Activated CD8-positive, alpha-beta T cell treated with anti-CD3 and anti-CD28 coated beads, Interleukin-2, amount 10 ng/mL, durations not matched to agents 7 days and 5 days (primary cell): Measurements from ENCODE around the gene PIH1D1. TPM values are rescaled to one million over a fixed set of nuclear protein-coding genes. Genes with fewer than 3 reads are reported as not detected.
A peak's percentile ranks its signal among the peaks of the same experiment; 100 is the strongest.

Experiments used
- ATAC-seq: fragments of 150-1000 bp; cut with Tn5 transposase; one replicate; pipeline ENCODE4 v1.10.0; 2021; ENCODE audit warnings: moderate library complexity
- CTCF ChIA-PET: fragments of 350-600 bp; sonication (Branson Sonifier 250); formaldehyde crosslinking; loops from one replicate; lab custom pipeline; 2021; ENCODE audit warnings: antibody characterized with exemption; lab: Charles Lee
- POLR2A ChIA-PET: fragments of 350-600 bp; sonication (Branson Sonifier 250); formaldehyde crosslinking; loops from one replicate; lab custom pipeline; 2021; ENCODE audit warnings: antibody characterized with exemption; lab: Charles Lee
- DNase-seq: peaks from one replicate; pipeline ENCODE4 v3.0.0-alpha.2; 2020
- H3K27ac Mint-ChIP-seq: one replicate; pipeline ENCODE4 v1.8.0; 2021; ENCODE audit warnings: mild to moderate bottlenecking, mixed read lengths
- H3K27me3 Mint-ChIP-seq: one replicate; pipeline ENCODE4 v1.8.0; 2021; ENCODE audit warnings: low read depth, mixed read lengths
- H3K36me3 Mint-ChIP-seq: one replicate; pipeline ENCODE4 v1.8.0; 2021; ENCODE audit warnings: low read depth, mixed read lengths
- H3K4me1 Mint-ChIP-seq: one replicate; pipeline ENCODE4 v1.8.0; 2021; ENCODE audit warnings: low read depth, mixed read lengths
- H3K4me3 Mint-ChIP-seq: one replicate; pipeline ENCODE4 v1.8.0; 2021; ENCODE audit warnings: mild to moderate bottlenecking, mixed read lengths
- H3K9me3 Mint-ChIP-seq: one replicate; pipeline ENCODE4 v1.8.0; 2022; ENCODE audit warnings: mixed read lengths; ENCODE audit not compliant: insufficient read depth
- total RNA-seq, 2 experiments: library from RNA; stranded (reverse); gene quantifications; one replicate each; pipeline ENCODE4 v1.2.3, GENCODE V29; 2021

PIH1D1 gene
- total RNA-seq, 2 experiments from 2014 or later, result 128 to 129 TPM

GRCh38 chr19:49432141-49433073 is 19.2 kb downstream of the PIH1D1 start:
- Mint-ChIP-seq H3K27ac (peak overlapping the region; percentile 55), H3K4me1 (peaks cover 42% of the 10 kb centered on the region), H3K9me3 (no peaks in the 10 kb centered on the region), H3K36me3 (peaks cover 3% of the 10 kb centered on the region), H3K4me3 (peak overlapping the region; percentile 8), H3K27me3 (peaks cover 76% of the 10 kb centered on the region)
- ChIA-PET POLR2A (no interaction called here), CTCF (interaction anchor here (1.1 kb wide), 1 partner anchor 41 kb away, joined by 4 read pairs; no protein-coding TSS in a partner anchor)
- peak; percentile 64 for DNase-seq
- peak; percentile 62 for ATAC-seq

- Mint-ChIP-seq H3K36me3 (peaks cover 3% of the 10 kb centered on the region), H3K27me3 (peaks cover 77% of the 10 kb centered on the region), H3K4me3 (no peak overlapping the region), H3K27ac (no peak overlapping the region), H3K4me1 (peaks cover 48% of the 10 kb centered on the region), H3K9me3 (no peaks in the 10 kb centered on the region)
- ATAC-seq (no peak), DNase-seq (no peak)
- CTCF ChIA-PET, result interaction anchor here (1.1 kb wide), 1 partner anchor 40 kb away, joined by 4 read pairs; no protein-coding TSS in a partner anchor
- POLR2A ChIA-PET, result no interaction called here
Observed at GRCh38 chr19:49431330-49431749, 20.3 kb downstream of the PIH1D1 start.

- DNase-seq, result peak; percentile 50
- peaks cover 48% of the 10 kb centered on the region for H3K4me1 Mint-ChIP-seq
- peak overlapping the region; percentile 43 for H3K27ac Mint-ChIP-seq
- H3K4me3 Mint-ChIP-seq, result no peak overlapping the region
- ChIA-PET CTCF (interaction anchor here (1.1 to 1.5 kb wide), 4 partner anchors 10 to 39 kb away, joined by 4 to 11 read pairs (median 4); no protein-coding TSS in a partner anchor), POLR2A (no interaction called here)
- peaks cover 3% of the 10 kb centered on the region for H3K36me3 Mint-ChIP-seq
- ATAC-seq, result no peak
- H3K27me3 Mint-ChIP-seq, result peaks cover 77% of the 10 kb centered on the region
- no peaks in the 10 kb centered on the region for H3K9me3 Mint-ChIP-seq
Observed at GRCh38 chr19:49430678-49431329, 20.8 kb downstream of the PIH1D1 start.

DNA sequence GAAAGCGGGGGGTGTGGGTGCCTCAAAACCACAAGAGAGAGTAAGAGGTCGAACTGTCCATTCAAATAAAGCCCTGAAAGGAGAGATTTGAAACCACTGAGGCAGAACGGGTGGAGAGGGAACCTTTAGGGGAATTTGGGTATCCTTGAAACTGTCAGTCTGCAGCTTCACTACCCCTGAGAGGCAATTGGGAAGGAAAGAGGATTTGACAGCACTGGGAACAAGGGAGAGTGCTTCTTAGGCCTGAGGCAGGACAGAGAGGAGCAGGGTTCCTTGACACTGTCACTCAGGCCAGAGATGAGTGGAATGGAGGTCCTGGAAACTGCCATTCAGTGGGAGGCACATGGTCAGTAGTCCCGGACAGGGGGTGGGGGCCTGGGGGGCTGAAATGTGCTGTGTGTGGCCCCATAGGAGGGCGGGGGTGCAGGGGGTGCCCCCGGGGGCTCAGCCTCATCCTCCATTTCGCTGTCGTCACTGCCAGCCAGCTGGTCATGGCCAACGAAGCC is 21.4 kb downstream of the PIH1D1 start:
- ChIA-PET CTCF (interaction anchor here (0.8 to 1.5 kb wide), 5 partner anchors 9 to 232 kb away, joined by 3 to 11 read pairs (median 4); no protein-coding TSS in a partner anchor), POLR2A (no interaction called here)
- H3K9me3 Mint-ChIP-seq, result no peaks in the 10 kb centered on the region
- no peak overlapping the region for H3K27ac Mint-ChIP-seq
- peaks cover 53% of the 10 kb centered on the region for H3K4me1 Mint-ChIP-seq
- H3K36me3 Mint-ChIP-seq, result peaks cover 3% of the 10 kb centered on the region
- DNase-seq (no peak), ATAC-seq (no peak)
- peaks cover 77% of the 10 kb centered on the region for H3K27me3 Mint-ChIP-seq
- no peak overlapping the region for H3K4me3 Mint-ChIP-seq

DNA sequence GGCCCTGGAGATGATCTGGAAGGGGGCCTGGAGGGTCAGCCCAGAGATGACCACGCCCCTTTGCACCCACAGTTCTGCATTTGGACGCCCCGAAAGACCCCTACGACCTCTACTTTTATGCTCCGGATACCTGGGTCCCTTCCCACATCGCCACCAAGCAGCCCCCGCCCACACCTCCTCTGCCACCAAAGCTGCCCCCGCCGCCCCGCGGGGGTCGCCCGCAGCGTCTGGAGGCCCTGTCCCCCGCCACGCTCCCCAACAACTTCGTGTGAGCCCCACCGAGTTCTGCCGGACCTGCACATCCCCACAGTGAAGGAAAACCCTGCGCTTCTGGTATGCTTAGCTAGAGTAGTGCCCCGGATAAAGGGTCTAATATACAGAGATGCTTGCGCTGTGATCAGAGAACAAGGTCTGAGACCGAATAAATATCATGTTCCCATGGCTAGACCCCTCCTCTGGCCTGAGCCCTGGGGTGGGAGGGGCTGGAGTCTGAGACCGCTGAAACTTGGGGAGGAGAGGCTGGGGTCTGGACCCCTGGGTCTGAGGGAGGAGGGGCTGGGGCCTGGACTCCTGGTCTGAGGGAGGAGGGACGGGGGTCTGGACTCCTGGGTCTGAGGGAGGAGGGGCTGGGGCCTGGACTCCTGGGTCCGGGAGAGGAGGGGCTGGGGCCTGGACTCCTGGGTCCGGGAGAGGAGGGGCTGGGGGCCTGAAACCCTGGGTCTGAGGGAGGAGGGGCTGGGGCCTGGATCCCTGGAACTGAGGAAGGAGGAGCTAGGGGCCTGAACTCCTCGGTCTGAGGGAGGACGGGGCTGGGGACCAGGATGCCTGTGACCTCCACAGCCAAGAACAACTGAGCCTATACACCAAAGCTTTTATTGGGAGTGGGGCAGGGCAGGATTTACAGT is 22.8 kb downstream of the PIH1D1 start:
- Mint-ChIP-seq H3K9me3 (no peaks in the 10 kb centered on the region), H3K4me1 (peaks cover 64% of the 10 kb centered on the region), H3K36me3 (peaks cover 3% of the 10 kb centered on the region), H3K27ac (no peak overlapping the region), H3K4me3 (no peak overlapping the region), H3K27me3 (peaks cover 79% of the 10 kb centered on the region)
- DNase-seq (no peak), ATAC-seq (no peak)
- ChIA-PET CTCF (interaction anchor here (1.3 to 1.5 kb wide), 4 partner anchors 8 to 48 kb away, joined by 3 to 11 read pairs (median 4); no protein-coding TSS in a partner anchor), POLR2A (no interaction called here)

DNA sequence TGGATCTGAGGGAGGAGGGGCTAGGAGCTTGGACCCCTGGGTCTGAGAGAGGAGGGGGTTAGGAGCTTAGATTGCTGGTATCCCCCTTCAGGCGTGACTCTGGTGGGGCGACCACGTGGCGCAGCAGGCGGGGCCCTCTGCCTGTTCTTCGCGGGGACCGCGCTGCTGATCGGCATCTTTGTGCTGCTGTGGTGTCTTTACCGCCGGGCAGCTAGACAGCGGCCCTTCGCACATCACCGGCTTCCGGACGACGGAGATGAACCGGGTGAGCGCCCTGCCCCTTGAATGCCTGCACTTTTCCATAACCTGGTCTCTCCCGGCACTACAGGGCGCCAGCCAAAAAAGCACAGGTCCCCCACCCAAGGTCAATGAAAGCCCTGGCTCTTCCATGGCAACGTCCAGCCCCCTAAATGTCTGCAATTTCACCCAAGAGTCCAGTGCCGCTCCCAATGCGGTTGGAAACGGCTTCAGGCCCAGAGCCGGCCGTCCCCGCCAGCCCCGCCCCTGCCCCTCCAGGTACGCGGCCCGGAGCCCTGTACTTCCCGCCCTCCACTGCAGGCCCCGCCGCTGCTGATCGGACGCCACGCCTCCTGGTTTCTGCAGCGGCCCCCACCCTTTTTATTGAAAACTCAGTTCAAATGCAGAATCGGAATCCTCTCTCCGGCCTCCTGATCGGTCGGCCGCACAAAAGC is 23.6 kb downstream of the PIH1D1 start:
- DNase-seq, result peak; percentile 63
- peak overlapping the region; percentile 20 for H3K27ac Mint-ChIP-seq
- ChIA-PET CTCF (interaction anchor here (1.2 to 3.8 kb wide), 2 partner anchors 9 to 36 kb away, joined by 3 to 20 read pairs; no protein-coding TSS in a partner anchor), POLR2A (no interaction called here)
- no peaks in the 10 kb centered on the region for H3K9me3 Mint-ChIP-seq
- peaks cover 79% of the 10 kb centered on the region for H3K27me3 Mint-ChIP-seq
- peak overlapping the region; percentile 38 for H3K4me3 Mint-ChIP-seq
- H3K36me3 Mint-ChIP-seq, result peaks cover 4% of the 10 kb centered on the region
- peak; percentile 63 for ATAC-seq
- peaks cover 66% of the 10 kb centered on the region for H3K4me1 Mint-ChIP-seq

DNA sequence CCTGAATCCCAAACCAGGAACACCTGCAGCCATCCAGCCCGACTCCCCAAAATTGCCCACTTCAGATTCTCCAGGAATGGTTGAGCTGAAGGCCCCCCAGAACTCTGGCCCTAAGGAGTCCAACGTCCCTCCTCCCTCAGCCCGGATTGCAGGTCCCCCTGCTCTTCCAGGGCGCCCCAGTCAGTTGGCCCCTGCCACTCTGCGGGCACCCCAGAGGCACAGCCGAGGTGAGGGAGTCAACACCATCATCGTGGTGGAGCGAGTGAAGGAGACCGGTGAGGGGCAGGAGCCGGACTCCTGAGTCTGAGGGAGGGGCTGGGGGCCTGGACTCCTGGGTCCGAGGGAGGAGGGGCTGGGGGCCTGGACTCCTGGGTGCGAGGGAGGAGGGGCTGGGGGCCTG is 24.3 kb downstream of the PIH1D1 start:
- no peak overlapping the region for H3K4me3 Mint-ChIP-seq
- H3K36me3 Mint-ChIP-seq, result peaks cover 5% of the 10 kb centered on the region
- H3K4me1 Mint-ChIP-seq, result peaks cover 67% of the 10 kb centered on the region
- peaks cover 79% of the 10 kb centered on the region for H3K27me3 Mint-ChIP-seq
- ChIA-PET CTCF (interaction anchor here (0.9 to 3.8 kb wide), 3 partner anchors 9 to 46 kb away, joined by 3 to 20 read pairs (median 3); partner anchors contain the start of gene FLT3LG), POLR2A (no interaction called here)
- ATAC-seq (no peak), DNase-seq (no peak)
- peak overlapping the region; percentile 14 for H3K27ac Mint-ChIP-seq
- H3K9me3 Mint-ChIP-seq, result no peaks in the 10 kb centered on the region

- ATAC-seq (no peak), DNase-seq (peak; percentile 56)
- peaks cover 73% of the 10 kb centered on the region for H3K4me1 Mint-ChIP-seq
- peaks cover 3% of the 10 kb centered on the region for H3K36me3 Mint-ChIP-seq
- H3K4me3 Mint-ChIP-seq, result no peak overlapping the region
- ChIA-PET POLR2A (interaction anchor here (1.1 kb wide), 1 partner anchor 93 kb away, joined by 3 read pairs; no protein-coding TSS in a partner anchor), CTCF (interaction anchor here (0.7 to 3.8 kb wide), 6 partner anchors 10 to 47 kb away, joined by 3 to 20 read pairs (median 4); partner anchors contain the start of gene FLT3LG)
- H3K9me3 Mint-ChIP-seq, result no peaks in the 10 kb centered on the region
- no peak overlapping the region for H3K27ac Mint-ChIP-seq
- H3K27me3 Mint-ChIP-seq, result peaks cover 82% of the 10 kb centered on the region
Observed at GRCh38 chr19:49425922-49426592, 25.6 kb downstream of the PIH1D1 start.

GRCh38 chr19:49425178-49425577 is 26.4 kb downstream of the PIH1D1 start, which contains the start of gene GFY:
GFY (plus strand) TSS chr19:49425388; CDS start chr19:49426431, 1,043 bp downstream.
- ATAC-seq (no peak), DNase-seq (no peak)
- POLR2A ChIA-PET, result interaction anchor here (1.1 kb wide), 1 partner anchor 92 kb away, joined by 3 read pairs; no protein-coding TSS in a partner anchor
- peaks cover 3% of the 10 kb centered on the region for H3K36me3 Mint-ChIP-seq
- peaks cover 85% of the 10 kb centered on the region for H3K27me3 Mint-ChIP-seq
- peaks cover 74% of the 10 kb centered on the region for H3K4me1 Mint-ChIP-seq
- CTCF ChIA-PET, result interaction anchor here (1.4 to 3.8 kb wide), 5 partner anchors 9 to 33 kb away, joined by 3 to 20 read pairs (median 4); no protein-coding TSS in a partner anchor
- H3K9me3 Mint-ChIP-seq, result no peaks in the 10 kb centered on the region
- no peak within 1 kb of the TSS for H3K4me3 Mint-ChIP-seq
- H3K27ac Mint-ChIP-seq, result no peak within 1 kb of the TSS
